Lung (tissue), 12 donors: ENCODE data around the gene TEDC1. TPM values are rescaled to one million over a fixed set of nuclear protein-coding genes. Genes with fewer than 3 reads are reported as not detected.
A peak's percentile ranks its signal among the peaks of the same experiment; 100 is the strongest.

Experiments used
- ATAC-seq: fragments of 200-7000 bp; cut with Tn5 transposase; one replicate; pipeline ENCODE4 v1.9.1; 2020; ENCODE audit warnings: moderate number of reproducible peaks; ENCODE audit not compliant: insufficient read depth, low FRiP score
- DNase-seq, 3 donors: peaks; one replicate each; pipeline ENCODE4 v3.0.0-alpha.2; 2013 to 2017
- H3K27ac ChIP-seq, 2 donors: one replicate each; pipeline ENCODE4 v1.5.1; 2013; ENCODE audit warnings: mild to moderate bottlenecking in 2 of 2, moderate library complexity in 2 of 2, control low read depth in 1 of 2, inconsistent platforms in 1 of 2, low read depth in 1 of 2, low read length in 1 of 2
- H3K27me3 ChIP-seq, 3 donors: one replicate each; pipeline ENCODE4 v1.5.1; 2013; ENCODE audit warnings: low read length in 2 of 3; ENCODE audit not compliant: control insufficient read depth in 3 of 3, insufficient read depth in 3 of 3
- H3K36me3 ChIP-seq, 4 donors: one replicate each; pipeline ENCODE4 v1.5.1; 2013; ENCODE audit warnings: low read length in 4 of 4, mild to moderate bottlenecking in 1 of 4, moderate library complexity in 1 of 4; ENCODE audit not compliant: control insufficient read depth in 4 of 4, insufficient read depth in 4 of 4
- H3K4me1 ChIP-seq, 5 donors: one replicate each; pipeline ENCODE4 v1.5.1; 2013; ENCODE audit warnings: low read length in 5 of 5, mild to moderate bottlenecking in 2 of 5, moderate library complexity in 1 of 5; ENCODE audit not compliant: control insufficient read depth in 5 of 5, insufficient read depth in 5 of 5
- H3K4me3 ChIP-seq: one replicate; pipeline ENCODE4 v1.5.1; 2013; ENCODE audit warnings: mild to moderate bottlenecking, control low read depth, moderate library complexity
- H3K9ac ChIP-seq, 2 donors: one replicate each; pipeline ENCODE4 v1.5.1; 2013; ENCODE audit warnings: low read length in 2 of 2, control low read depth in 1 of 2; ENCODE audit not compliant: insufficient read depth in 1 of 2
- H3K9me3 ChIP-seq, 4 donors: one replicate each; pipeline ENCODE4 v1.5.1; 2013; ENCODE audit warnings: low read length in 3 of 4, mild to moderate bottlenecking in 1 of 4, moderate library complexity in 1 of 4; ENCODE audit not compliant: control insufficient read depth in 4 of 4, insufficient read depth in 3 of 4
- CTCF ChIP-seq: IDR thresholded peaks from 2 replicates; pipeline ENCODE4 v1.5.1; 2012; ENCODE audit warnings: mild to moderate bottlenecking; ENCODE audit errors: control extremely low read depth, extremely low read depth
- WGBS, 2 donors: extraction: QIAGEN DNeasy Blood & Tissue Kit; methylation state at CpG; one replicate each; pipeline ENCODE4 v1.1.7; 2013; 5-methylcytosine and 5-hydroxymethylcytosine counted together
- polyA plus RNA-seq, 2 donors: library from polyadenylated mRNA; stranded (reverse); fragments of 200-250 nt; gene quantifications; one replicate each; pipeline ENCODE4 v1.2.1, GENCODE V29; 2013
- total RNA-seq, 2 donors: library from RNA; depleted of rRNA in 1 of 2; stranded (reverse); fragments of >200 nt in 1 of 2; gene quantifications; one replicate each; pipeline ENCODE4 v1.2.1, GENCODE V29; 2014 to 2021
- donor health status: control.
- donor health status: control.
- donor health status: Bipolar disorder and iron deficiency.
- donor health status: healthy.
- donor health status: DM: yes; HTN: yes; CAD: no.

TEDC1 gene
- total and polyA plus RNA-seq, 4 donors = 5.8 to 20.8 (median 14.4) TPM

- H3K36me3 ChIP-seq = peaks cover 0 to 20% (median 6%) of the 10 kb centered on the region in 4 donors
- H3K4me3 ChIP-seq = no peak overlapping the region
- DNase-seq = no peak
- TF ChIP-seq CTCF = no peak
- no peaks in the 10 kb centered on the region for H3K9me3 ChIP-seq
- no peak for ATAC-seq
- peak overlapping the region in 1 of 2 donors; percentile 11 for H3K9ac ChIP-seq
- 77 to 81% methylated on average over 8 of the region's 8 CpGs for WGBS, 2 donors
- H3K27ac ChIP-seq = peak overlapping the region; percentile 86 to 95
- peaks cover 4 to 79% (median 26%) of the 10 kb centered on the region in 5 donors for H3K4me1 ChIP-seq
- no peaks in the 10 kb centered on the region for H3K27me3 ChIP-seq
Observed at GRCh38 chr14:105471823-105472485, 19.1 kb upstream of the TEDC1 start.

GRCh38 chr14:105472486-105472991 is 18.5 kb upstream of the TEDC1 start:
- DNase-seq (peak in 1 of 3 donors; percentile 13), ATAC-seq (no peak)
- Histone ChIP-seq H3K9ac (no peak overlapping the region), H3K36me3 (peaks cover 0 to 15% (median 4%) of the 10 kb centered on the region in 4 donors), H3K4me1 (peaks cover 4 to 78% (median 26%) of the 10 kb centered on the region in 5 donors), H3K27ac (peak overlapping the region; percentile 86 to 95), H3K4me3 (no peak overlapping the region), H3K27me3 (no peaks in the 10 kb centered on the region), H3K9me3 (no peaks in the 10 kb centered on the region)
- WGBS, 2 donors = 56 to 63% methylated on average over 10 to 12 of the region's 12 CpGs
- no peak for TF ChIP-seq CTCF

GRCh38 chr14:105473033-105473676 is 17.9 kb upstream of the TEDC1 start:
- Histone ChIP-seq H3K4me1 (peaks cover 4 to 76% (median 26%) of the 10 kb centered on the region in 5 donors), H3K36me3 (peaks cover 0 to 13% (median 2%) of the 10 kb centered on the region in 4 donors), H3K4me3 (no peak overlapping the region), H3K9ac (peak overlapping the region in 1 of 2 donors; percentile 55), H3K27ac (peak overlapping the region; percentile 86 to 100), H3K27me3 (no peaks in the 10 kb centered on the region), H3K9me3 (no peaks in the 10 kb centered on the region)
- WGBS, 2 donors = 31 to 40% methylated on average over 7 of the region's 7 CpGs
- no peak for ATAC-seq
- DNase-seq = peak in 2 of 3 donors; percentile 40 to 59
- no peak for TF ChIP-seq CTCF
